ENCODE results near the gene TPX2. TPM values are rescaled to one million over a fixed set of nuclear protein-coding genes. Genes with fewer than 3 reads are reported as not detected.
A peak's percentile ranks its signal among the peaks of the same experiment; 100 is the strongest.

TPX2 gene
- polyA plus RNA-seq, 1 of the 3 experiments (the other 2 are of a cell fraction), result 17.1 TPM

GRCh38 chr20:31747640-31748039, 8.6 kb downstream of the TPX2 start:
- WGBS (ENCODE audit: low lambda C conversion rate), result 86% methylated on average over 5 of the region's 5 CpGs
- H3K27ac ChIP-seq (ENCODE audit: low read depth in 2 of 2, low read length in 1 of 2), result peak overlapping the region; percentile 16 to 36; a peak in 2 of 4 replicates
- H3K4me3 ChIP-seq (ENCODE audit: low read depth in 2 of 2, low read length in 1 of 2), result no peak overlapping the region
- H3K4me2 ChIP-seq, result no peak overlapping the region
- TF ChIP-seq, protein P1, sequence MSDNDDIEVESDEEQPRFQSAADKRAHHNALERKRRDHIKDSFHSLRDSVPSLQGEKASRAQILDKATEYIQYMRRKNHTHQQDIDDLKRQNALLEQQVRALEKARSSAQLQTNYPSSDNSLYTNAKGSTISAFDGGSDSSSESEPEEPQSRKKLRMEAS (IDR thresholded peaks at IDR 0.05; ENCODE audit: low read depth), result no peak
- TF ChIP-seq GATA2 (CRISPR knock-in tag; IDR thresholded peaks at IDR 0.05) (no peak), FOXM1 (IDR thresholded peaks at IDR 0.05; ENCODE audit: low read depth) (no peak), RFX5 (IDR thresholded peaks at IDR 0.05; ENCODE audit: low read length) (no peak), NFIC (IDR thresholded peaks at IDR 0.05; ENCODE audit: borderline replicate concordance) (no peak), RXRA (IDR thresholded peaks at IDR 0.05; ENCODE audit: borderline replicate concordance, low read depth) (no peak), JUND (IDR thresholded peaks at IDR 0.05) (no peak), USF2 (IDR thresholded peaks at IDR 0.05; ENCODE audit: borderline replicate concordance, low read depth, low read length) (no peak), NRF1 (IDR thresholded peaks at IDR 0.05; ENCODE audit: low read depth, low read length) (no peak), SMC3 (IDR thresholded peaks at IDR 0.05; ENCODE audit: low read depth, low read length) (no peak), CHD2 (IDR thresholded peaks at IDR 0.05; ENCODE audit: low read length, partially characterized antibody) (no peak), FOXJ3 (CRISPR knock-in tag; IDR thresholded peaks at IDR 0.05) (no peak), MEF2A (IDR thresholded peaks at IDR 0.05; ENCODE audit: borderline replicate concordance, low read depth) (no peak), RCOR1 (IDR thresholded peaks at IDR 0.05; ENCODE audit: low read length) (no peak), YY1 (IDR thresholded peaks at IDR 0.05; ENCODE audit: low read depth) (no peak), ELF1 (IDR thresholded peaks at IDR 0.05) (no peak), EP300 (IDR thresholded peaks at IDR 0.05; ENCODE audit: borderline replicate concordance in 1 of 2, low read depth in 1 of 2, low read length in 1 of 2) (no peak), MXI1 (IDR thresholded peaks at IDR 0.05; ENCODE audit: low read depth, low read length) (no peak), CTCF (IDR thresholded peaks at IDR 0.05) (no peak)
- TF ChIP-seq, protein P2, sequence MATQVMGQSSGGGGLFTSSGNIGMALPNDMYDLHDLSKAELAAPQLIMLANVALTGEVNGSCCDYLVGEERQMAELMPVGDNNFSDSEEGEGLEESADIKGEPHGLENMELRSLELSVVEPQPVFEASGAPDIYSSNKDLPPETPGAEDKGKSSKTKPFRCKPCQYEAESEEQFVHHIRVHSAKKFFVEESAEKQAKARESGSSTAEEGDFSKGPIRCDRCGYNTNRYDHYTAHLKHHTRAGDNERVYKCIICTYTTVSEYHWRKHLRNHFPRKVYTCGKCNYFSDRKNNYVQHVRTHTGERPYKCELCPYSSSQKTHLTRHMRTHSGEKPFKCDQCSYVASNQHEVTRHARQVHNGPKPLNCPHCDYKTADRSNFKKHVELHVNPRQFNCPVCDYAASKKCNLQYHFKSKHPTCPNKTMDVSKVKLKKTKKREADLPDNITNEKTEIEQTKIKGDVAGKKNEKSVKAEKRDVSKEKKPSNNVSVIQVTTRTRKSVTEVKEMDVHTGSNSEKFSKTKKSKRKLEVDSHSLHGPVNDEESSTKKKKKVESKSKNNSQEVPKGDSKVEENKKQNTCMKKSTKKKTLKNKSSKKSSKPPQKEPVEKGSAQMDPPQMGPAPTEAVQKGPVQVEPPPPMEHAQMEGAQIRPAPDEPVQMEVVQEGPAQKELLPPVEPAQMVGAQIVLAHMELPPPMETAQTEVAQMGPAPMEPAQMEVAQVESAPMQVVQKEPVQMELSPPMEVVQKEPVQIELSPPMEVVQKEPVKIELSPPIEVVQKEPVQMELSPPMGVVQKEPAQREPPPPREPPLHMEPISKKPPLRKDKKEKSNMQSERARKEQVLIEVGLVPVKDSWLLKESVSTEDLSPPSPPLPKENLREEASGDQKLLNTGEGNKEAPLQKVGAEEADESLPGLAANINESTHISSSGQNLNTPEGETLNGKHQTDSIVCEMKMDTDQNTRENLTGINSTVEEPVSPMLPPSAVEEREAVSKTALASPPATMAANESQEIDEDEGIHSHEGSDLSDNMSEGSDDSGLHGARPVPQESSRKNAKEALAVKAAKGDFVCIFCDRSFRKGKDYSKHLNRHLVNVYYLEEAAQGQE (IDR thresholded peaks at IDR 0.05; ENCODE audit: low read depth, low read length), result no peak
- ChIA-PET POLR2A (no interaction called here), CTCF (interaction anchor here (0.8 to 5.2 kb wide), 5 partner anchors 24 to 135 kb away, joined by 3 to 30 read pairs (median 4); partner anchors contain the start of gene BCL2L1)
- no peak overlapping the region for H3K9ac ChIP-seq
- H4K20me1 ChIP-seq (ENCODE audit: insufficient read depth), result peaks cover 14% of the 10 kb centered on the region
- no peaks in the 10 kb centered on the region for H3K9me2 ChIP-seq
- DNase-seq, result peak; percentile 49
- no peaks in the 10 kb centered on the region for H3K9me3 ChIP-seq
- H3K36me3 ChIP-seq (replicated peaks in 1 of 2; ENCODE audit: control insufficient read depth in 1 of 2, insufficient read depth in 2 of 2, low read length in 1 of 2), result peaks cover 0 to 18% of the 10 kb centered on the region in 2 experiments
- H3K27me3 ChIP-seq (ENCODE audit: insufficient read depth), result no peaks in the 10 kb centered on the region
- H3K79me2 ChIP-seq (ENCODE audit: insufficient read depth), result peaks cover 100% of the 10 kb centered on the region
- H2AFZ ChIP-seq (ENCODE audit: low read depth), result peak overlapping the region; percentile 35
- H3F3A ChIP-seq (replicated peaks; ENCODE audit: insufficient read depth), result peaks cover 7% of the 10 kb centered on the region
- peaks cover 4 to 6% of the 10 kb centered on the region in 2 experiments; a peak in 1 of 4 replicates for H3K4me1 ChIP-seq (ENCODE audit: control insufficient read depth in 1 of 2, insufficient read depth in 2 of 2, low read depth in 1 of 2, low read length in 1 of 2)
